Fibroblast of villous mesenchyme (primary cell): Measurements from ENCODE around the gene ABHD10. TPM values are rescaled to one million over a fixed set of nuclear protein-coding genes. Genes with fewer than 3 reads are reported as not detected.

Source experiments
- DNase-seq: peaks from one replicate; pipeline ENCODE4 v3.0.0-alpha.2; 2010; ENCODE audit warnings: low read depth
- H3K4me3 ChIP-seq: 2 replicates; pipeline ENCODE4 v1.5.1; 2011; ENCODE audit warnings: low read depth, mild to moderate bottlenecking, low read length
- CTCF ChIP-seq: IDR thresholded peaks from 2 replicates; pipeline ENCODE4 v1.5.1; 2012; ENCODE audit warnings: low read depth, mild to moderate bottlenecking, low read length; ENCODE audit not compliant: insufficient read depth
- total RNA-seq: library from RNA; depleted of rRNA; stranded (reverse); fragments of >200 nt; gene quantifications from 2 replicates; pipeline ENCODE4 v1.2.3, GENCODE V29; 2012

Gene ABHD10
- total RNA-seq, 1 donor = 38.0 TPM

- DNase-seq = no peak
- no peak for TF ChIP-seq CTCF
- no peak overlapping the region for H3K4me3 ChIP-seq
These were observed 39.9 kb downstream of the ABHD10 start for GRCh38 chr3:112018712-112019111.

GRCh38 chr3:112019716-112020115 lies 40.9 kb downstream of the ABHD10 start:
- TF ChIP-seq CTCF = no peak
- DNase-seq = no peak
- H3K4me3 ChIP-seq = no peak overlapping the region

GRCh38 chr3:112020674-112021085 lies 41.9 kb downstream of the ABHD10 start:
- H3K4me3 ChIP-seq = no peak overlapping the region
- no peak for TF ChIP-seq CTCF
- no peak for DNase-seq

GRCh38 chr3:112027142-112027541 lies 48.3 kb downstream of the ABHD10 start:
- no peak overlapping the region for H3K4me3 ChIP-seq
- no peak for TF ChIP-seq CTCF
- DNase-seq = no peak

- H3K4me3 ChIP-seq = no peak overlapping the region
- DNase-seq = no peak
- no peak for TF ChIP-seq CTCF
These were observed 49.0 kb downstream of the ABHD10 start for GRCh38 chr3:112027826-112028225.

GRCh38 chr3:112030901-112031300 lies 52.1 kb downstream of the ABHD10 start:
- H3K4me3 ChIP-seq = no peak overlapping the region
- TF ChIP-seq CTCF = no peak
- no peak for DNase-seq

- no peak overlapping the region for H3K4me3 ChIP-seq
- no peak for DNase-seq
These were observed 53.4 kb downstream of the ABHD10 start for GRCh38 chr3:112032098-112032731.

More at GRCh38 chr3:112032098-112032731, 53.4 kb downstream of the ABHD10 start:
- no peak for TF ChIP-seq CTCF
